HG03469 (cell line): ENCODE data around the gene LSM2.

Source experiments
- ATAC-seq: cut with Tn5 transposase; IDR thresholded peaks from one replicate; pipeline ENCODE4 v1.9.1; 2021; ENCODE audit warnings: mild to moderate bottlenecking, moderate library complexity, moderate number of reproducible peaks; ENCODE audit not compliant: unreplicated experiment

LSM2 gene

GRCh38 chr6:31777667-31778050 is 29.1 kb downstream of the LSM2 start:
- no peak for ATAC-seq

GRCh38 chr6:31776989-31777666 is 29.6 kb downstream of the LSM2 start, which contains the start of gene VWA7:
Gene VWA7, minus strand, starts transcription at chr6:31777328. Its CDS starts 549 bp downstream, at chr6:31776779.
- peak; percentile 47 for ATAC-seq

- no peak for ATAC-seq
Observed at GRCh38 chr6:31776485-31776988, 30.2 kb downstream of the LSM2 start.

- no peak for ATAC-seq
Observed at GRCh38 chr6:31775633-31776484, 30.9 kb downstream of the LSM2 start.

- ATAC-seq, result no peak
Observed at GRCh38 chr6:31775184-31775583, 31.6 kb downstream of the LSM2 start.

GRCh38 chr6:31771992-31772358 is 34.8 kb downstream of the LSM2 start:
- ATAC-seq, result no peak

GRCh38 chr6:31770860-31771259 is 35.9 kb downstream of the LSM2 start:
- ATAC-seq, result no peak

- no peak for ATAC-seq
Observed at GRCh38 chr6:31769684-31770371, 36.9 kb downstream of the LSM2 start.

- ATAC-seq, result no peak
Observed at GRCh38 chr6:31768363-31769257, 38.2 kb downstream of the LSM2 start.

- ATAC-seq, result no peak
Observed at GRCh38 chr6:31767096-31767645, 39.6 kb downstream of the LSM2 start.

- ATAC-seq, result no peak
Observed at GRCh38 chr6:31765910-31766794, 40.6 kb downstream of the LSM2 start.

- ATAC-seq, result no peak
Observed at GRCh38 chr6:31765559-31765909, 41.2 kb downstream of the LSM2 start.

- ATAC-seq, result no peak
Observed at GRCh38 chr6:31764198-31764597, 42.6 kb downstream of the LSM2 start.

GRCh38 chr6:31763619-31763940 is 43.2 kb downstream of the LSM2 start:
- ATAC-seq, result no peak

GRCh38 chr6:31762878-31763618 is 43.7 kb downstream of the LSM2 start:
- ATAC-seq, result no peak

GRCh38 chr6:31762356-31762755 is 44.4 kb downstream of the LSM2 start, which contains the start of gene SAPCD1:
Gene SAPCD1, plus strand, starts transcription at chr6:31762656. Its CDS starts 399 bp downstream, at chr6:31763055.
- ATAC-seq, result no peak

GRCh38 chr6:31761343-31761742 is 45.4 kb downstream of the LSM2 start:
- ATAC-seq, result no peak

GRCh38 chr6:31760790-31761189 is 46.0 kb downstream of the LSM2 start:
- no peak for ATAC-seq

- ATAC-seq, result no peak
Observed at GRCh38 chr6:31758281-31758680, 48.5 kb downstream of the LSM2 start.
